CD8-positive, alpha-beta memory T cell (primary cell): Measurements from ENCODE around the gene COG7. TPM values are rescaled to one million over a fixed set of nuclear protein-coding genes. Genes with fewer than 3 reads are reported as not detected.
"Not testable (repeated sequence)": the region's sequence is repeated elsewhere in the genome, so short reads cannot be mapped to it uniquely, and the experiment has no call there.

Experiments used
- CTCF ChIA-PET: fragments of 350-600 bp; sonication (Branson Sonifier 250); formaldehyde crosslinking; loops from one replicate; lab custom pipeline; 2021; ENCODE audit warnings: antibody characterized with exemption; lab: Charles Lee
- POLR2A ChIA-PET: fragments of 350-600 bp; sonication (Branson Sonifier 250); formaldehyde crosslinking; loops from one replicate; lab custom pipeline; 2021; ENCODE audit warnings: antibody characterized with exemption; lab: Charles Lee
- DNase-seq, 5 donors: peaks; one replicate each; pipeline versions ENCODE4 v3.0.0 to v3.0.0-alpha.2; 2020 to 2022; ENCODE audit warnings: mixed read lengths in 1 of 5
- H3K27ac ChIP-seq: one replicate; pipeline ENCODE4 v1.7.0; 2013; ENCODE audit warnings: low read depth, mild to moderate bottlenecking, low read length, moderate library complexity
- H3K27me3 ChIP-seq: 2 replicates; pipeline ENCODE4 v1.7.0; 2013; ENCODE audit warnings: low read length, mild to moderate bottlenecking; ENCODE audit not compliant: insufficient read depth, poor library complexity, severe bottlenecking
- H3K36me3 ChIP-seq: 2 replicates; pipeline ENCODE4 v1.7.0; 2013; ENCODE audit warnings: mild to moderate bottlenecking, low read length, moderate library complexity; ENCODE audit not compliant: insufficient read depth
- H3K4me1 ChIP-seq: 2 replicates; pipeline ENCODE4 v1.7.0; 2013; ENCODE audit warnings: mild to moderate bottlenecking, low read length, moderate library complexity; ENCODE audit not compliant: insufficient read depth
- H3K4me3 ChIP-seq: 2 replicates; pipeline ENCODE4 v1.7.0; 2013; ENCODE audit warnings: mild to moderate bottlenecking, low read length
- H3K9me3 ChIP-seq: 2 replicates; pipeline ENCODE4 v1.7.0; 2013; ENCODE audit warnings: mild to moderate bottlenecking, low read length
- H3K27ac Mint-ChIP-seq, 8 donors: one replicate each; pipeline ENCODE4 v1.8.0; 2020 to 2021; ENCODE audit warnings: mixed read lengths in 8 of 8, mild to moderate bottlenecking in 6 of 8, inconsistent platforms in 3 of 8, moderate library complexity in 3 of 8
- H3K27me3 Mint-ChIP-seq, 2 donors: one replicate each; pipeline ENCODE4 v1.8.0; 2020 to 2021; ENCODE audit warnings: mixed read lengths in 2 of 2, mild to moderate bottlenecking in 1 of 2, moderate library complexity in 1 of 2
- H3K36me3 Mint-ChIP-seq, 3 donors: one replicate each; pipeline ENCODE4 v1.8.0; 2020 to 2021; ENCODE audit warnings: mixed read lengths in 3 of 3, inconsistent platforms in 1 of 3, mild to moderate bottlenecking in 1 of 3
- H3K4me1 Mint-ChIP-seq, 3 donors: one replicate each; pipeline ENCODE4 v1.8.0; 2020 to 2021; ENCODE audit warnings: mixed read lengths in 3 of 3, inconsistent platforms in 1 of 3, mild to moderate bottlenecking in 1 of 3
- H3K4me3 Mint-ChIP-seq, 7 donors: one replicate each; pipeline ENCODE4 v1.8.0; 2020 to 2021; ENCODE audit warnings: mixed read lengths in 7 of 7, mild to moderate bottlenecking in 6 of 7, moderate library complexity in 4 of 7, inconsistent platforms in 2 of 7
- H3K9me3 Mint-ChIP-seq, 5 donors: one replicate each; pipeline ENCODE4 v1.8.0; 2020 to 2022; ENCODE audit warnings: mixed read lengths in 5 of 5, mild to moderate bottlenecking in 3 of 5, moderate library complexity in 2 of 5, inconsistent platforms in 1 of 5
- polyA plus RNA-seq: library from polyadenylated mRNA; unstranded; fragments of 300-500 nt; fragmentation: Illumina TruSeq; gene quantifications from one replicate; pipeline ENCODE4 v1.2.3, GENCODE V29; 2021
- total RNA-seq, 2 experiments: library from RNA; stranded (reverse); gene quantifications; one replicate each; pipeline ENCODE4 v1.2.3, GENCODE V29; 2021

COG7 gene
- total and polyA plus RNA-seq, 3 experiments from 2014 or later = 13.9 to 17.9 (median 15.8) TPM

DNA sequence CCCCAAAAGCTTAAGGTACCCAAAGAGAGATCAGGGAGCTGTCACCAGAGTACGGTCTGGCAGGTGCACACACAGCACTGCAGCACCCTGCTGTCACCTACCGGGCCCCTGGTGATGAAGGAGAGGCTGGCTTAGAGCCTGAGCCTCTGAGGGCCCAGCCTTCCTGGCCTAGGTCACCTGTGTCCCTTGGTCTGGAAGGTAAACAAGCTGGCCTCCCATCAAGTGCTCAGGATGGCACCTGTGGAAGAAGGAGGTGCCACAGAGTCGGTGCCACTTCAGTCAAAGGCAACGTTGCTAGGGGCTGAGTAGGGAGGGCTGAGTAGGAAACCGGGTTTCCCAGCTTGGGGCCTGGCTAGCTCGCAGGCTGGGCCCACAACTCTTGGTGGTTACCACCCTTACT, 70.7 kb downstream of the COG7 start:
- Histone ChIP-seq H3K4me3 (no peak overlapping the region), H3K36me3 (no peaks in the 10 kb centered on the region), H3K4me1 (no peaks in the 10 kb centered on the region), H3K27ac (no peak overlapping the region), H3K27me3 (no peaks in the 10 kb centered on the region), H3K9me3 (no peaks in the 10 kb centered on the region)
- H3K9me3 Mint-ChIP-seq = no peaks in the 10 kb centered on the region
- no peak overlapping the region for H3K27ac Mint-ChIP-seq
- CTCF ChIA-PET = no interaction called here
- H3K36me3 Mint-ChIP-seq = no peaks in the 10 kb centered on the region
- no peaks in the 10 kb centered on the region for H3K4me1 Mint-ChIP-seq
- no peak for DNase-seq
- POLR2A ChIA-PET = no interaction called here
- peaks cover 0 to 3% of the 10 kb centered on the region in 2 donors for H3K27me3 Mint-ChIP-seq
- no peak overlapping the region for H3K4me3 Mint-ChIP-seq

GRCh38 chr16:23381702-23382101, 71.3 kb downstream of the COG7 start:
- H3K9me3 ChIP-seq, H3K27ac Mint-ChIP-seq, H3K4me1 Mint-ChIP-seq, DNase-seq, H3K36me3 Mint-ChIP-seq, H3K4me1 ChIP-seq, H3K27me3 Mint-ChIP-seq, H3K27ac ChIP-seq, H3K27me3 ChIP-seq, H3K4me3 ChIP-seq, H3K9me3 Mint-ChIP-seq, H3K4me3 Mint-ChIP-seq, POLR2A ChIA-PET, H3K36me3 ChIP-seq, CTCF ChIA-PET: not testable (repeated sequence)

- CTCF ChIA-PET = no interaction called here
- DNase-seq = no peak
- POLR2A ChIA-PET = no interaction called here
- Histone ChIP-seq H3K4me3 (no peak overlapping the region), H3K36me3 (no peaks in the 10 kb centered on the region), H3K9me3 (no peaks in the 10 kb centered on the region), H3K27me3 (no peaks in the 10 kb centered on the region), H3K27ac (no peak overlapping the region), H3K4me1 (no peaks in the 10 kb centered on the region)
- Mint-ChIP-seq H3K27me3 (peaks cover 0 to 4% of the 10 kb centered on the region in 2 donors), H3K4me1 (no peaks in the 10 kb centered on the region), H3K27ac (peak overlapping the region in 1 of 8 donors; percentile 47), H3K36me3 (no peaks in the 10 kb centered on the region), H3K9me3 (no peaks in the 10 kb centered on the region), H3K4me3 (no peak overlapping the region)
Measured at GRCh38 chr16:23380501-23380951, 72.5 kb downstream of the COG7 start.

GRCh38 chr16:23379707-23380106, 73.3 kb downstream of the COG7 start:
- Mint-ChIP-seq H3K9me3 (no peaks in the 10 kb centered on the region), H3K36me3 (no peaks in the 10 kb centered on the region), H3K4me3 (no peak overlapping the region), H3K27ac (no peak overlapping the region), H3K4me1 (no peaks in the 10 kb centered on the region), H3K27me3 (peaks cover 0 to 4% of the 10 kb centered on the region in 2 donors)
- no peak for DNase-seq
- ChIA-PET POLR2A (no interaction called here), CTCF (no interaction called here)
- Histone ChIP-seq H3K4me3 (no peak overlapping the region), H3K27ac (no peak overlapping the region), H3K4me1 (no peaks in the 10 kb centered on the region), H3K27me3 (no peaks in the 10 kb centered on the region), H3K9me3 (no peaks in the 10 kb centered on the region), H3K36me3 (no peaks in the 10 kb centered on the region)

- Mint-ChIP-seq H3K4me1 (no peaks in the 10 kb centered on the region), H3K36me3 (no peaks in the 10 kb centered on the region), H3K4me3 (no peak overlapping the region), H3K27me3 (peaks cover 0 to 4% of the 10 kb centered on the region in 2 donors), H3K27ac (peak overlapping the region in 1 of 8 donors; percentile 17), H3K9me3 (no peaks in the 10 kb centered on the region)
- CTCF ChIA-PET = no interaction called here
- no peak overlapping the region for H3K27ac ChIP-seq
- H3K4me1 ChIP-seq = no peaks in the 10 kb centered on the region
- H3K9me3 ChIP-seq = no peaks in the 10 kb centered on the region
- no peaks in the 10 kb centered on the region for H3K27me3 ChIP-seq
- no peaks in the 10 kb centered on the region for H3K36me3 ChIP-seq
- no peak overlapping the region for H3K4me3 ChIP-seq
- DNase-seq = no peak
- POLR2A ChIA-PET = no interaction called here
Measured at GRCh38 chr16:23378921-23379320, 74.1 kb downstream of the COG7 start.

- H3K27me3 Mint-ChIP-seq = peaks cover 0 to 4% of the 10 kb centered on the region in 2 donors
- no peak overlapping the region for H3K27ac Mint-ChIP-seq
- POLR2A ChIA-PET = no interaction called here
- no peaks in the 10 kb centered on the region for H3K36me3 ChIP-seq
- no peak overlapping the region for H3K4me3 Mint-ChIP-seq
- DNase-seq = no peak
- H3K27ac ChIP-seq = no peak overlapping the region
- no peaks in the 10 kb centered on the region for H3K4me1 ChIP-seq
- no peaks in the 10 kb centered on the region for H3K27me3 ChIP-seq
- CTCF ChIA-PET = no interaction called here
- no peaks in the 10 kb centered on the region for H3K9me3 Mint-ChIP-seq
- no peaks in the 10 kb centered on the region for H3K4me1 Mint-ChIP-seq
- no peaks in the 10 kb centered on the region for H3K9me3 ChIP-seq
- no peaks in the 10 kb centered on the region for H3K36me3 Mint-ChIP-seq
- H3K4me3 ChIP-seq = no peak overlapping the region
Measured at GRCh38 chr16:23378256-23378655, 74.7 kb downstream of the COG7 start.

- H3K27me3 ChIP-seq = no peaks in the 10 kb centered on the region
- H3K27ac Mint-ChIP-seq = no peak overlapping the region
Measured at GRCh38 chr16:23377071-23377931, 75.7 kb downstream of the COG7 start.

GRCh38 chr16:23375643-23376042, 77.3 kb downstream of the COG7 start:
- no peaks in the 10 kb centered on the region for H3K36me3 ChIP-seq
- no peaks in the 10 kb centered on the region for H3K4me1 Mint-ChIP-seq
- H3K9me3 Mint-ChIP-seq = no peaks in the 10 kb centered on the region
- no peaks in the 10 kb centered on the region for H3K36me3 Mint-ChIP-seq
- CTCF ChIA-PET = no interaction called here
- POLR2A ChIA-PET = no interaction called here
- no peak for DNase-seq
- H3K27ac ChIP-seq = no peak overlapping the region
- H3K27me3 ChIP-seq = no peaks in the 10 kb centered on the region
- no peak overlapping the region for H3K4me3 ChIP-seq
- H3K9me3 ChIP-seq = no peaks in the 10 kb centered on the region
- no peak overlapping the region for H3K27ac Mint-ChIP-seq
- H3K4me1 ChIP-seq = no peaks in the 10 kb centered on the region
- H3K27me3 Mint-ChIP-seq = peaks cover 0 to 4% of the 10 kb centered on the region in 2 donors
- H3K4me3 Mint-ChIP-seq = no peak overlapping the region

More at GRCh38 chr16:23377071-23377931, 75.7 kb downstream of the COG7 start:
- no peak for DNase-seq
- peaks cover 0 to 4% of the 10 kb centered on the region in 2 donors for H3K27me3 Mint-ChIP-seq
- no peaks in the 10 kb centered on the region for H3K36me3 Mint-ChIP-seq
- H3K4me3 ChIP-seq = no peak overlapping the region
- no peaks in the 10 kb centered on the region for H3K9me3 Mint-ChIP-seq
- ChIA-PET CTCF (no interaction called here), POLR2A (no interaction called here)
- no peak overlapping the region for H3K4me3 Mint-ChIP-seq
- no peaks in the 10 kb centered on the region for H3K4me1 Mint-ChIP-seq
- H3K36me3 ChIP-seq = no peaks in the 10 kb centered on the region
- no peaks in the 10 kb centered on the region for H3K4me1 ChIP-seq
- H3K27ac ChIP-seq = no peak overlapping the region
- H3K9me3 ChIP-seq = no peaks in the 10 kb centered on the region
